ENCODE results near the gene LPIN3.

Gene LPIN3

GRCh38 chr20:41395667-41396664 is 55.3 kb downstream of the LPIN3 start:
- no peak for DNase-seq

DNA sequence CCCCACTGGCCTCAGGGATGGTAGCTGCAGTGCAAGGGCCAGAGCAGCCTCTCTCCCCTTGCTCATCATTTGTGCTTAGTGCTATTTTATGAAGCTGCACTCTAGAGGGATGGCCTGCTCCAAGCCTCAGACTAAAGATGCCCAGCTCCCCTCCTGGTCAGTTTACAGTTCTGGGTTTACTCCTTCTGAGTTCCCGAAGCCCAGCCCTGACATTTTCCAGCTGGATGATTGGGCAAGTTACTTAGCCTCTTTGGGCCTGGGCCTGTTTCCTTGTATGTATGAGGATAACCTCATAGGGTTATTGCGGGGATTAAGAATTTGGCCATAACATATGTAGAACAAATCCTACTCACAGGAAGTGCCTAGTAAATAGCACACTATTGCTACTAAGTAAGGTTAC is 57.8 kb downstream of the LPIN3 start:
- DNase-seq, result no peak

GRCh38 chr20:41403604-41404003 is 63.0 kb downstream of the LPIN3 start:
- no peak for DNase-seq

GRCh38 chr20:41405436-41405835 is 64.8 kb downstream of the LPIN3 start:
- no peak for DNase-seq

- DNase-seq, result no peak
Measured at GRCh38 chr20:41406353-41406752, 65.7 kb downstream of the LPIN3 start.

- DNase-seq, result no peak
Measured at GRCh38 chr20:41406896-41407444, 66.3 kb downstream of the LPIN3 start.

- DNase-seq, result no peak
Measured at GRCh38 chr20:41407607-41408006, 67.0 kb downstream of the LPIN3 start.

DNA sequence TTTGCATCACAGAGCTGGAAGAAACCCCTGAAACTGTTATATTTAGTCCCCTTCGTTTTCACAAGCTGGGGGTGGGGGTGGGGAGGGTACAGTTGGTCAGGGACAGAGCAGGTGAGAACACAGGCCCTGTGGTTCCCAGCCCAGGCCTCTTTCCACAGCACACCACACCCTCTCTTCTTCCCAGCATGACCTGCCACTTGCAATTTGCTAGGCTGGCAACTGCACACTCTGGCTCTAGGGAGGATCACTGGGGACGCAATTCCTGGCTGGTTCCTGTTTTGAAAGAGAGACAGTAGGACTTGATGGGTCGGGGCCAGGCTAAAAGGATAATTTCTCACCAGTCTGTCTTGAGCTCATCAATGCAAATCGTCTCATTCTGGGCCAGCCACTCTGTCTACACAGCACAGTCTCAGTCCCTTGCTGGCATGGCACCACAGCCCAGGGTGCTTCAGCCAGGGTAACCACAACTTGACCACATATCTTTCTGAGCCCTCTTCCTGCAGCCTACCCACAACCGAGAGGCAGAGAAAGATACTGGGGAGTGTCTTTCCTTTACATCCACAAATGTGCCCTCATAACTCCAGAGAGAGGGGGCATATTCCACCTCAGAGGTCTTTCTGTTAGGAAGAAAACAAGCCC is 67.7 kb downstream of the LPIN3 start:
- DNase-seq, result no peak

DNA sequence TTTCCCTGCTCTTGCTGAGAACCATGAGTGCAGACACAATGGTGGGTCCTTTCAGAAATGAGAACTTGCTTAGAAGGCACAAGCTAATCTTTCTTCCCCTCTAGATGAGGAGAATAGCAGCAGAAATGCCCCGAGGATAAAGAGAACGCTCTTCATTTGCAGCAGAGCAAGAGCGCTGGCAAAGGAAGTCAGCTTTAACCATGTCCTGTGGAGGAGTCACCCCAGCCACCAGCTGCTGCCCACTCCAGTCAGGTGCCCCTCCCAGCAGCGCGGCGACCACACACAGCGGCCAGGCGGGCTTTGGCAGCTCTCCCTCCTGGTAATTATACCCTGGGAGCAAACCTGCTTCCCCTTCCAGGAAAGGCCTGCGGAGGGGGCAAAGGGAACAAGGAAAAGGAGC is 68.4 kb downstream of the LPIN3 start:
- no peak for DNase-seq
